Measurements from ENCODE around the gene KIDINS220. TPM values are rescaled to one million over a fixed set of nuclear protein-coding genes. Genes with fewer than 3 reads are reported as not detected.

Gene KIDINS220
- total RNA-seq, 1 donor from 2014 or later, result 45.3 TPM

GRCh38 chr2:8752385-8752784, 85.0 kb downstream of the KIDINS220 start:
- H3K36me3 ChIP-seq (ENCODE audit: control insufficient read depth, insufficient read depth, low read length), result no peaks in the 10 kb centered on the region
- no peak overlapping the region for H3K4me3 ChIP-seq (ENCODE audit: low read depth, low read length)
- no peak for TF ChIP-seq CTCF (IDR thresholded peaks at IDR 0.05; ENCODE audit: insufficient read depth, low read length, severe bottlenecking)
- H3K27me3 ChIP-seq (ENCODE audit: control insufficient read depth, insufficient read depth, low read length), result no peaks in the 10 kb centered on the region
- FAIRE-seq (no peak), DNase-seq (ENCODE audit: low read depth) (no peak)

GRCh38 chr2:8750221-8750620, 87.2 kb downstream of the KIDINS220 start:
- DNase-seq (ENCODE audit: low read depth) (no peak), FAIRE-seq (no peak)
- no peak overlapping the region for H3K4me3 ChIP-seq (ENCODE audit: low read depth, low read length)
- peaks cover 2% of the 10 kb centered on the region for H3K36me3 ChIP-seq (ENCODE audit: control insufficient read depth, insufficient read depth, low read length)
- no peak for TF ChIP-seq CTCF (IDR thresholded peaks at IDR 0.05; ENCODE audit: insufficient read depth, low read length, severe bottlenecking)
- H3K27me3 ChIP-seq (ENCODE audit: control insufficient read depth, insufficient read depth, low read length), result no peaks in the 10 kb centered on the region

- DNase-seq (ENCODE audit: low read depth) (peak; percentile 10), FAIRE-seq (no peak)
- no peak for TF ChIP-seq CTCF (IDR thresholded peaks at IDR 0.05; ENCODE audit: insufficient read depth, low read length, severe bottlenecking)
- Histone ChIP-seq H3K36me3 (ENCODE audit: control insufficient read depth, insufficient read depth, low read length) (peaks cover 4% of the 10 kb centered on the region), H3K4me3 (ENCODE audit: low read depth, low read length) (no peak overlapping the region), H3K27me3 (ENCODE audit: control insufficient read depth, insufficient read depth, low read length) (no peaks in the 10 kb centered on the region)
Observed at GRCh38 chr2:8743261-8743660, 94.2 kb downstream of the KIDINS220 start.

GRCh38 chr2:8740136-8740535, 97.3 kb downstream of the KIDINS220 start:
- no peak for DNase-seq (ENCODE audit: low read depth)
- FAIRE-seq, result no peak
- Histone ChIP-seq H3K36me3 (ENCODE audit: control insufficient read depth, insufficient read depth, low read length) (peaks cover 5% of the 10 kb centered on the region), H3K4me3 (ENCODE audit: low read depth, low read length) (no peak overlapping the region), H3K27me3 (ENCODE audit: control insufficient read depth, insufficient read depth, low read length) (no peaks in the 10 kb centered on the region)
- no peak for TF ChIP-seq CTCF (IDR thresholded peaks at IDR 0.05; ENCODE audit: insufficient read depth, low read length, severe bottlenecking)

GRCh38 chr2:8737571-8738175, 99.7 kb downstream of the KIDINS220 start:
- Histone ChIP-seq H3K36me3 (ENCODE audit: control insufficient read depth, insufficient read depth, low read length) (peaks cover 11% of the 10 kb centered on the region), H3K4me3 (ENCODE audit: low read depth, low read length) (no peak overlapping the region), H3K27me3 (ENCODE audit: control insufficient read depth, insufficient read depth, low read length) (no peaks in the 10 kb centered on the region)
- no peak for TF ChIP-seq CTCF (IDR thresholded peaks at IDR 0.05; ENCODE audit: insufficient read depth, low read length, severe bottlenecking)
- FAIRE-seq (no peak), DNase-seq (ENCODE audit: low read depth) (peak; percentile 37)

- no peak for FAIRE-seq
- no peaks in the 10 kb centered on the region for H3K27me3 ChIP-seq (ENCODE audit: control insufficient read depth, insufficient read depth, low read length)
- H3K36me3 ChIP-seq (ENCODE audit: control insufficient read depth, insufficient read depth, low read length), result peaks cover 14% of the 10 kb centered on the region
- H3K4me3 ChIP-seq (ENCODE audit: low read depth, low read length), result no peak overlapping the region
- no peak for TF ChIP-seq CTCF (IDR thresholded peaks at IDR 0.05; ENCODE audit: insufficient read depth, low read length, severe bottlenecking)
- no peak for DNase-seq (ENCODE audit: low read depth)
Observed at GRCh38 chr2:8732601-8733000, 104.8 kb downstream of the KIDINS220 start.

Data from bronchial epithelial cell (primary cell).